ENCODE results near the gene DHX34. TPM values are rescaled to one million over a fixed set of nuclear protein-coding genes. Genes with fewer than 3 reads are reported as not detected.

Gene DHX34, protein sequence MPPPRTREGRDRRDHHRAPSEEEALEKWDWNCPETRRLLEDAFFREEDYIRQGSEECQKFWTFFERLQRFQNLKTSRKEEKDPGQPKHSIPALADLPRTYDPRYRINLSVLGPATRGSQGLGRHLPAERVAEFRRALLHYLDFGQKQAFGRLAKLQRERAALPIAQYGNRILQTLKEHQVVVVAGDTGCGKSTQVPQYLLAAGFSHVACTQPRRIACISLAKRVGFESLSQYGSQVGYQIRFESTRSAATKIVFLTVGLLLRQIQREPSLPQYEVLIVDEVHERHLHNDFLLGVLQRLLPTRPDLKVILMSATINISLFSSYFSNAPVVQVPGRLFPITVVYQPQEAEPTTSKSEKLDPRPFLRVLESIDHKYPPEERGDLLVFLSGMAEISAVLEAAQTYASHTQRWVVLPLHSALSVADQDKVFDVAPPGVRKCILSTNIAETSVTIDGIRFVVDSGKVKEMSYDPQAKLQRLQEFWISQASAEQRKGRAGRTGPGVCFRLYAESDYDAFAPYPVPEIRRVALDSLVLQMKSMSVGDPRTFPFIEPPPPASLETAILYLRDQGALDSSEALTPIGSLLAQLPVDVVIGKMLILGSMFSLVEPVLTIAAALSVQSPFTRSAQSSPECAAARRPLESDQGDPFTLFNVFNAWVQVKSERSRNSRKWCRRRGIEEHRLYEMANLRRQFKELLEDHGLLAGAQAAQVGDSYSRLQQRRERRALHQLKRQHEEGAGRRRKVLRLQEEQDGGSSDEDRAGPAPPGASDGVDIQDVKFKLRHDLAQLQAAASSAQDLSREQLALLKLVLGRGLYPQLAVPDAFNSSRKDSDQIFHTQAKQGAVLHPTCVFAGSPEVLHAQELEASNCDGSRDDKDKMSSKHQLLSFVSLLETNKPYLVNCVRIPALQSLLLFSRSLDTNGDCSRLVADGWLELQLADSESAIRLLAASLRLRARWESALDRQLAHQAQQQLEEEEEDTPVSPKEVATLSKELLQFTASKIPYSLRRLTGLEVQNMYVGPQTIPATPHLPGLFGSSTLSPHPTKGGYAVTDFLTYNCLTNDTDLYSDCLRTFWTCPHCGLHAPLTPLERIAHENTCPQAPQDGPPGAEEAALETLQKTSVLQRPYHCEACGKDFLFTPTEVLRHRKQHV
- total RNA-seq = 12.3 and 15.6 TPM in 2 replicates

DNA sequence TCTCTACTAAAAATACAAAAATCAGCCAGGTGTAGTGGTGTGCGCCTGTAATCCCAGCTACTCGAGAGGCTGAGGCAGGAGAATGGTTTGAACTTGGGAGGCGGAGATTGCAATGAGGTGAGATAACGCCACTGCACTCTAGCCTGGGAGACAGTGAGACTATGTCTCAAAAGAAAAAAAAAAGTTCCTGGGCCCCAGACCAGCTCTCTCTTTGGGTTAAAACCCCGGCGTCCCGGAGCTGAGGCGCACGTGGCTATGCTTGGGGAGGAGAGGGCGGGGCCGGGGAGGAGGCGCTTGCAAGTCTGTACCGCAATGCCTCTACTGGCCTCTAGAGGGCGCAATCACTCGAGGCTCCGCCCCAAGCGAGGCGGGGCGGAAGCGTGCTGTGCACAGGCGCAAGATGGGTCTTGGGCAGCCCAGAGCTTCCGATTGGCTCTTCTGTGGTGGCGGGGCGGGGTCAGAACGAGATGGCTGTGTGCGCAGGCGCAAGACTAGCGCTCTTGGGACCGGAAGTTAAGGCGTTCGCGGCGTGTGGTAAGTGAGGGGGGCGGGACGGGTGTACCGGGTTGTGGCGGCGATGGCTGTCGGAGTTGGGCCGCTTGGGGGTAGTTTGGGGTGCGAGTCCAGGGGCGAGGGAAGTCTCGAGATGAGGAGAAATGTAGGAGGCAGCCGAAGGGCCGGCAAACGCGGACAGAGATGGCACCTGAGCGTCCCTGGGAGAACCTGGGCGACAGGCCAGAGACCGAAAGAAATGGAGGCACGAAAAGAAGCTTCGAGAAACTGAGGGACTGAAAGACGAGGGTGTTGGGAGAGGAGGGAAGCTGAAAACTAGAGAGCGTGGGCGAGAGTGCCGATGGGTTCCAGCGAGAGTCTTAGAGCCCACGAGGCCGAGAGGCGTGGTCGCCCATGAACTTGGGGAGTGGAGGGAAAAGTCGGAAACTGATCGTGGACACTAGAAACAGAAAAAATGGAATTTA, at the start of gene DHX34:
TSS of gene DHX34 (plus strand) at position 497 of the 977 bp plus-strand sequence. CDS start 3,716 bp downstream, outside the sequence.

DNA sequence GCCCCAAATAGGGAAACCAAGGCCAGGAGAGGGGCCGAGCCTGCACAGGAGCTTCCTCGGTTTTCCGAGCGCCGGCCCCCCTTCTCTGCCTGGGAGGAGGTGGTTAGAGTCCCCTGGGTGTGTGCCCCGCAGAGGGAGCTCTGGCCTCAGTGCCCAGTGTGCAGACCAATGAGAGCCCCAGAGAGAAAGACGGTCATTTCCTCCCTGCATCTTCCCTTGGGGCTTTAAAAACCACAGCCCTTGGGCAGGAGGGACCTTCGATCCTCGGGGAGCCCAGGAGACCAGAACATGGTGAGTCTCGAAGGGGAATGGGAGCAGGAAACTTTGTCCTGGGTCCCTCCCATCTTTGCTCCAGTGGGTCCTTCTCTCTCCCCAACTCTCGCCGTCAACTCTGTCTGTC, 39.5 kb upstream of the DHX34 start, which contains the start of gene C5AR1:
TSS of gene C5AR1 (plus strand) at position 254 of the 400 bp plus-strand sequence. CDS start at position 289, 35 bp downstream.

DNA sequence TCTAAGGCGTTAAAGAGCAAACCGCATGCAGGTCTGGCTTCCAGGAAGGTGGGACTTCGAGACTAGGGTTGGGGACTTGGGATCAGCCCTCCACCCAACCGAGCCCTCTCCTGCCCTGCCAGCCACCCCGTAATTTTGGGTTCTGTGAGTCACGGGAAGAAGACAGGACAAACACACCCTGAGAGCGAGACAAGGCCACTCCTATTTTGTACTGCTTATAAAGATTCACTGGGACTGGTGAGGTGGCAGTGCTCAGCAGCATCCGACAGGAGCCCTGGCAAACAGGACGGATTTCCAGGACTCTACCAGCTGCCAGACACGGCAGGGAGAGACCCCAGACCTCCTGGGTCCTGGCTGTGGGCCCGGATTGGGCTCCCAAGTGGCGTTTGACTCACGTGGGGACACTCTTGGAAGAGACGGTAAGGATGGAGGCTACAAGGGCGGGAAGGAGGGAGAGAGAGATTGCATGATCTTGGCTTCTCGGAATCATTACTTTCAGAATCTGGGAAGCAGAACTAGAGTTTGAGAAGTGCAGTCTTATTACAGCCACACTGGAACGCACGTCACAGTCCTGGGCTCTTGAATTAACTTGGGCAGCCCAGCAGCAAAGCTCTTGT, 17.1 kb upstream of the DHX34 start, which contains the start of gene C5AR2:
TSS of gene C5AR2 (plus strand) at position 245 of the 617 bp plus-strand sequence. CDS start 8,625 bp downstream, outside the sequence.

DNA sequence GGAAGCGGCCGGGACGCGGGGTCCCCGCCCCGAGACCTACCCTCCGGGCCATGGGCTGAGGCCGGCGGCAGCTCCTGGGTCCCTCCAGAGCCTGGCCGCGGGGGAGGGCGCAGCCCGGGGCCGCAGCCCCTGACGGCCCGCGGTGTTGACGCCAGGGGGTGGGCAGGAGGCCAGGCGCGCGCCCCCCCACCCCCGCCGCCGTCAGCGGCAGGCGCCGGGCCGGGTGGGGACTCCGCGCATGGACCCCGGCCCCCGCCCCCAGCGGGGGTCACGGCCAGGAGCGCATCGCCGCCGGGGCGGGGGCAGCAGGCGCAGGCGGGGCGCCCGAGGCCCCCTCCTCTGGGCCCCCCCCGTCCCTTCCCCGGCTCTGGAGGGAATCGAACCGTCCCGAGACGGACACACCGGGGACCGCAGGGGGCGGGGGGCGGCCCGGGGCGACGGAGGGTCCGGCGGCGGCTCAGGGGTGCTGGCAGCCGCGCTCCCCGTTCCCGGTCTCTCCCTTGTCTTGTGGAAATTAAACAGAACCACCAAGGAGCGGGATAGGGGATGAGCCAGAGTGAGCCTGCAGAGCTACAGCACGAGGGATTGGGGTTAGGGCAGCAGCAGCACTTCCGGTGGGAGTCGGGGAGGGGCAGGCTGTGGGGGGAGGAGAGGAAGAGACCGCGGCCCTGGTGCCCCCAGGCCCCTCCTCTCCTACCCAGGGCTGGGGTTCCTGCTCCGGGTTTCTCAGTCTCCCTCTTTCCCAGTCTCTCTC, 70.1 kb downstream of the DHX34 start, which contains the start of gene MEIS3:
TSS of gene MEIS3 (minus strand) at position 498 of the 754 bp plus-strand sequence. CDS start at position 52, 446 bp downstream.

Other genes with a start within 250 kb of the DHX34 start
- gene ZC3H4, start 235.5 kb upstream of the DHX34 start, total RNA-seq = 14.8 and 17.6 TPM in 2 replicates
- 143 and 253 TPM in 2 replicates for gene SAE1, start 218.5 kb upstream of the DHX34 start, total RNA-seq
- 12.2 and 27.0 TPM in 2 replicates for gene BBC3, start 118.1 kb upstream of the DHX34 start, total RNA-seq
- gene CCDC9, start 92.8 kb upstream of the DHX34 start, total RNA-seq = 9.5 and 13.2 TPM in 2 replicates
- gene INAFM1, start 74.4 kb upstream of the DHX34 start, total RNA-seq = 2.4 and 3.1 TPM in 2 replicates
- 0.12 and 0.66 TPM in 2 replicates for gene C5AR1, start 39.5 kb upstream of the DHX34 start, total RNA-seq
- gene C5AR2, start 17.1 kb upstream of the DHX34 start, total RNA-seq = under 0.01 TPM in 1 of 2 replicates, not detected in the other
- gene MEIS3, start 70.2 kb downstream of the DHX34 start, total RNA-seq = 67.5 and 99.3 TPM in 2 replicates
- under 0.01 TPM in 1 of 2 replicates, not detected in the other for gene SLC8A2, start 122.6 kb downstream of the DHX34 start, total RNA-seq
- gene KPTN, start 134.9 kb downstream of the DHX34 start, total RNA-seq = 4.0 and 5.9 TPM in 2 replicates
- gene NAPA, start 165.7 kb downstream of the DHX34 start, total RNA-seq = 79.2 and 85.4 TPM in 2 replicates
- 0.12 and 0.44 TPM in 2 replicates for gene ZNF541, start 223.8 kb downstream of the DHX34 start, total RNA-seq